GM18508 (cell line): ENCODE measurements around the gene AFG1L.

Experiments used
- ATAC-seq: cut with Tn5 transposase; IDR thresholded peaks from one replicate; pipeline ENCODE4 v1.9.1; 2021; ENCODE audit warnings: moderate number of reproducible peaks; ENCODE audit not compliant: insufficient read depth, unreplicated experiment

Gene AFG1L

DNA sequence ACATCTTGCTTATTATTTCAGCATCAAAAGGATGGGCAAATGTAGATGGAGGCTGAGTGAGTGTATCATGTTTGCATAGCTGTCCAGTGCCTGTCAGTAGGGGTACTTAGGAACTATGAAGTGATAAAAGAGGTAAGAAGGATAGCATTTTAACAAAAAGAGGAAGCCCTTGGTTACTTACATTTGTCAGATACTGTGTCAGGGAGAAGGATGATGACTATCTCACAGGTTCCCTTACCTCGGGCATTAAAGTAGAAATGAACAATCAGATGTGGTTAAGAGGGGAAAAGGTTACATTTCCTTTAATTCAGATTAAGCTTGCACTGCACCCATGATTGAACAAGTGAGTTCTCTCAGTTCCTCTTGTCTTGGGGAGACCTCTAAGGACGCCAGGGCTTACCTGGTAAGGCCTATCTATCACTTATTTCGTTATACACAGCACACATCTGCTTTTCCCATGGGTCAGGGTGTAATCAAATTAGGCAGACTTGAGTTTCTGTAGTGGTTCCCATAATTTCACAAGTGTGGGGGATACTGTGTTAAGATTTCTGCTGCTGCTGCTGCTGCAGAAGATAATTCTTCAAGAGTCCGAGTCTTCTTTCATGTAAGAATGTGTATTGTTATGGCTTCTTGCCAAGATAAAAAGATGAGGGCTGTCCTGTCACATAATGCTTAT lies 270.4 kb downstream of the AFG1L start:
- peak; percentile 64 for ATAC-seq

DNA sequence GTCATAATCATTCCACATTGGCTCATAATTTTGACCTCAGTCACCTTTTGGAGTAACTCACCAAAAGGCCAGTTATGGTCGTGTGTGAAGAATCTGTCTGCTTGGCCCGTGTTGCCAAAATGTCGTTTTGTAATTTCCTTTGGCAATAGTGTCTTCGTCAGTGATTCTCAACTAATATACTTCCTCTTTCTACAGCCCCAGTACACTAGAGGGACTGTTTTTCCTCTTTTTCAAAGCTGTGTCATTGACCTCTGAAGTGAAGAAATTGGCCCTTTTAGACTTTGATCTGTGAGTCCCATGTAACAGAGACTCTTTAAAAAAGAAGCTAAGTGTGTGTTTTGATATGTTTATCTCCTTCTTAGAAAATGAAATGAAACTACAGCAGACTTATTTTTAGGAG lies 271.0 kb downstream of the AFG1L start:
- ATAC-seq: peak; percentile 27

DNA sequence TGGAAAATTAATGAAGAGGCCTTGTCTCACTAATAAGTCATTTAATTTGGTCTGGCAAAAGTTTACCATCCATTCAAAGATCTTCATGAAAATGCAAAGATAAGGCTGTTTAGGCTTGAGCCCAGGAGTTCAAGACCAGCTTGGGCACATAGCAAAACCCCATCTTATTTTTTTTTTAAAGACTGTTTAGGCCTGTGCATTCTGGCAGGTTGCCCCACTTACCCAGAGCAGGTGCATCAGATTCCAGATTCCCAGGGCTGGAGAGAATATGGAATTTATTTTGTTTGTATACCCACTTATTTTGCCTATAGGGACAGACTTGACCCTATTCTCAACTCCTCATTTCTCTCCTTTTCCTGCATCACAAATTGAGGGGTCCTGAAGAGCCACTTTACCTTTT lies 271.6 kb downstream of the AFG1L start:
- no peak for ATAC-seq

DNA sequence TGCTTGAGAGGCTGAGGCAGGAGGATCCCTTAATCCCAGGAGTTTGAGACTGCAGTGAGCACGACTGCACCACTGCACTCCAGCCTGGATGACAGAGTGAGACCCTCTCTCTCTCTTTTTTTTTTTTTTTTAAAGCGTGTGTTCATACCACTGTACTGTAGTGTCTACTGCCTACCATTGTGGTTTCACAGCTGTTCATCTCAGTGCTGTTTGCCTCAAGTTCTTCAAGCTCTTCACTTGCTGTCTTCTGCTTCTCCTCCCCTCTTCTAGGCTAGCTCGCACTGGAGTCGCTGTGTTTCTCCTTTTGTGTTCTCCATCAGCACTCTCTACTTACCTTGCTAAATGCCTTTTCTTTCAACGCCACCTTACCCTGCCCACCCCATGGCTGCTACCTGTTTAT lies 273.2 kb downstream of the AFG1L start:
- ATAC-seq: no peak

DNA sequence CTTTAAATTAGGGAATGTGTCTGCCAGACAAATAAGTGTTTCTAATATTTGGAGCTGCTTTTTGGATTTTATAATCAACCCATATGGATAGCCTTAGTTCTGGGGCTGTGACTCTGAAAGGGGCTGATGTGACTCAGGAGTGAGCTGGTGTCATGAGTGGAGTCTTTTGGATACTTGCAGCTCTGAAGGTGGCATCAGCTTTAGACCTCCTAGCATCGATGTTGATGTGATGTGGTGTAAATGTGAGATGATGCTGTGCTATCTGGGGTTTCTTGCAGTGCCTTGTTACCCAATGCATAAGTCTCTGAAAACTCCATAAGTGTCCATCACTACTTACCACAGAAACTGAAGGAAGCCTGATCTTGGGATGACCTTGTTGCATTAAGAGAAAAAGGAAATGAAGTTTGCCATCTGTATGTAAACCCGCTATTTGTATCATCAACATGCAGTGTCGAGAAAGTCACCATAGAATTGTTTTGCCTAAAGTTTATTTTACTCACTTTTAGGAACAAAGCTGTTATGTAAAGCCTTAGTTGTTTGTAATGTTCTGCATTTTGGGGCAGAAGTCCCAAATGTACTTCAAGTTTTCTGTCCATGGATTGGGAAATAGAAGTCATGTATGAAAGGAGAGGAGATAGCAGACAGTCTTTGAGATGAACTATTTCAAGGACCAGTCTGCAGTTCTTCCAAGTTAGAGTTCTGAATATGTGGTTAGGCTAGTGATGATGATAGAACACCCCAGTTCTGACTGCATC lies 273.9 kb downstream of the AFG1L start:
- ATAC-seq: no peak

DNA sequence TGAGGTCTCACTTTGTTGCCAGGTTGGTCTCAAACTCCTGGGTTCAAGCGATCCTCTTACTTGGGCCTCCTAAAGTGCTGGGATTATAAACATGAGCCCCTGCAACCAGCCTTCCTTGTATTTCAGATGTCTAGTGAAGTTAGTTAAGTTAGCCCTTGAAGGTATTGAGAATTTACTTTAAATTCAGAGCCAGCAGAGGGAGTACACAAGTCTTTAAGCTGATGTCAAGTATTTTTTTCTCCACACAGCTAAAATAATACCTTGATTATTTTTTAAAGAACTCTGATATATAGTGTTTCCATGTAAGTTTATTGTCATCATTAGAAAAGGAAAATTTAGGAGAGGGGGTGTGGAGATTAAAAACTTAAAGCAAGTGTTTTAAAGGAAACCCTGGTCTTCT lies 275.7 kb downstream of the AFG1L start:
- no peak for ATAC-seq

DNA sequence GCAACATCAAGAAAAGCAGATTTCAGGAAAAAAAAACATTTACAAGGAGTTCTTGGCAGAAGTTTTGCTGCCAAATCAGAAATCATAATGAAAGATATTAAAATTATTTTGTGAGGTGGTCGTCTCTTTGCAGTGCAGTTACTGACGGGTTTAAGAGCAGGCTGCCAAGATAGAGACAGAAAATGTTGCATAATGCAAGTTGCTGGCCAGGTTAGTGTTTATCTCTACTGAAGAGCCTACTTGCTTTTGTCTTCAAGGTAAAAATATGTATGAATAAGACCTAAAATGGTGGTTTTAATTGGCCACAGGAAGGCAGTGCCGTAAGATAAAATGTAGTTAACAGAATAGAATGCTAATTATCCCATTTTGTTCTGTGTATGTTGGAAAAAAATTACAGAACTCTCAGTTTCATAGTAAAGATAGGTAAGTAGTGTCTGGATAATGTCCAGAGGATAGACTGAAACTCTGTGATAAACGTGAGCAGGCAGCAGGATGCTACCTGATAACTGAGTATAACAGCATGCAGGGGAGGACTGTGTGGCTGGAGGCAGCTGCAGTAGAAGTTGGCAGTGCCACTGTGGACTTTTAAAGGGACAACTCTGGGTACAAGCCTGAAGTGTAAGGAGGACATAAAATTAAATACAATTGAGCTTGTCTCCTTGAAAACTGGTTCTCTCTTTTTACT lies 279.7 kb downstream of the AFG1L start:
- ATAC-seq: no peak
